ES-I3 (cell line): ENCODE data around the gene NT5C2.
A peak's percentile ranks its signal among the peaks of the same experiment; 100 is the strongest.
"Not testable (repeated sequence)": the region's sequence is repeated elsewhere in the genome, so short reads cannot be mapped to it uniquely, and the experiment has no call there.

Source experiments
- H3K36me3 ChIP-seq: 2 replicates; pipeline ENCODE4 v1.6.1; 2013; ENCODE audit warnings: mild to moderate bottlenecking, low read length, control low read depth, moderate library complexity; ENCODE audit not compliant: insufficient read depth
- H3K4me1 ChIP-seq: 2 replicates; pipeline ENCODE4 v1.6.1; 2013; ENCODE audit warnings: mild to moderate bottlenecking, control low read depth, low read length; ENCODE audit not compliant: insufficient read depth
- H3K9ac ChIP-seq: 2 replicates; pipeline ENCODE4 v1.6.1; 2013; ENCODE audit warnings: low read depth, mild to moderate bottlenecking, low read length, moderate library complexity
- H3K9me3 ChIP-seq: 2 replicates; pipeline ENCODE4 v1.6.1; 2013; ENCODE audit warnings: mild to moderate bottlenecking, low read length, moderate library complexity; ENCODE audit not compliant: control insufficient read depth, insufficient read depth

Gene NT5C2

DNA sequence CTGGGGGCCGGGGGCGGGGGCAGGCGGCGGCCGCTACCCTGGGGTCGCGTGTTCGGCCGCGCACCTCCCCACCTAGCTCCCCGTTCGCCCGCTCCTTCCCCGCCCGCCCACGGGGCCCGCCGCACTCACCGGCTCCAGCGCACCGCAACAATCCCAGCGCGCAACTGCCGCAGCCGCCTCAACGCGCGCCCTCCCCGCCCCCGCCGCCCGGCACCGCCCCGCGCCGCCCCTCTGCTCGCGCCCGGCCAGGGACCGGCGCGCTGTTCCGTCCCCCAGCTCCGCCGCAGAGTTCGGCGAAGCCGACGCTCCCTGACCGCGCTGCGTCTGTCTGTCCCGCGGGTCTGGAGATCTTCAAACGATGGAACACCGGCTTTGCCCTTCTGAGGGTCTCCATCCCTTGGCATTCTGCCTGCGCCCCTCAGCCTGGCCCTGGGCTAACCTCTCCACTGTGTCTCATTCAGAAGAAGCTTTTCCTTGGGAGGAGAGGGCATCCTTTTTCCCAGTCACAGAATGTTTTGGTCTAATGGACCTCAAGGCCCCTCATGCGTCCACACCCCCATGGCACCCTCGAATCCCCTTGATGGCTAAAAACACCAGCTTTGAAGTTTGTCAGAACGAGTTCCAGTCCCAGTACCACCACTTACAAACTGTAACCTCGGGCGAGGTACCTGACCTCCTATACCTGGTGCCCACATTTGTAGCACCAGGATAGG is at the start of gene NT5C2:
Gene NT5C2, minus strand, starts transcription at position 166 of the 713 bp plus-strand sequence. CDS start 18,314 bp downstream, outside the sequence.
- Histone ChIP-seq H3K9me3 (no peaks in the 10 kb centered on the region), H3K9ac (peak within 1 kb of the TSS; percentile 96), H3K36me3 (no peaks in the 10 kb centered on the region), H3K4me1 (peaks cover 24% of the 10 kb centered on the region)

DNA sequence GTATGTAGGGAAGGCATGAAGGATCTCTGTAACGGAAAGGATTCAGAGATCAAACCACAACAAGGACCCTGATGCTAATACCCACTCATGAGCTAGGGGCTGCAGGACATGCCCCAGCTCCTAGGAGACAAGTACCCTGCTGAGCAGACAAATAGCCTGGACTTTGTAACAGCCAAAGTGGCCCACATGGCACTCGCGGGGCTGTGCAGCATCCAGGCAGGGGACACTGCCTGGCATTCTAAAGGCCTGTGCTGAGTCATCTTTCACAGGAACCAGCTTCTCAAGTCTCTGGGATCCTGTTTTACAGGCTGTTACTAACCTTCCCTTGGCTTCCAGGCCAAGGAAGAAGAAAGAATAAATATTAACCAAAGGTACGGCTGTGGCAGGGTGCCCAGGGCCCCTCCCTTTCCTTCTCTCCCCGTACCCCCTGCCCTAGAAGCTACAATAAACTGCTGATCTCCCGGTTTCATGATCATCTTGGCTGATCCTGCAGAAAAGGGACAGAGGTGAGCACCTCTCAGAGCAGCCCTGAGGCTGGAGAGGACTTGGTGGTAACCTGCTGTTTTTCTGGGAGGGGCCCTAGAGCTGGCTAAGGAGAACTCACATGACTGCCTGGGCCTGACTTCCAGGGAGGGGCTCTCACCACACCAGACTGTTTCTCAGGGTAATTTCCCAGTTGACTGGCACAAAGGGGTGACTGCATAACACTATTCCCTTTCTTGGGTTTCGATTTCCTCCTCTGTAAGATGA is 48.4 kb upstream of the NT5C2 start:
- Histone ChIP-seq H3K36me3 (no peaks in the 10 kb centered on the region), H3K9ac (no peak overlapping the region), H3K9me3 (no peaks in the 10 kb centered on the region; the same call in 1 of the 2 replicates), H3K4me1 (peaks cover 9% of the 10 kb centered on the region)

DNA sequence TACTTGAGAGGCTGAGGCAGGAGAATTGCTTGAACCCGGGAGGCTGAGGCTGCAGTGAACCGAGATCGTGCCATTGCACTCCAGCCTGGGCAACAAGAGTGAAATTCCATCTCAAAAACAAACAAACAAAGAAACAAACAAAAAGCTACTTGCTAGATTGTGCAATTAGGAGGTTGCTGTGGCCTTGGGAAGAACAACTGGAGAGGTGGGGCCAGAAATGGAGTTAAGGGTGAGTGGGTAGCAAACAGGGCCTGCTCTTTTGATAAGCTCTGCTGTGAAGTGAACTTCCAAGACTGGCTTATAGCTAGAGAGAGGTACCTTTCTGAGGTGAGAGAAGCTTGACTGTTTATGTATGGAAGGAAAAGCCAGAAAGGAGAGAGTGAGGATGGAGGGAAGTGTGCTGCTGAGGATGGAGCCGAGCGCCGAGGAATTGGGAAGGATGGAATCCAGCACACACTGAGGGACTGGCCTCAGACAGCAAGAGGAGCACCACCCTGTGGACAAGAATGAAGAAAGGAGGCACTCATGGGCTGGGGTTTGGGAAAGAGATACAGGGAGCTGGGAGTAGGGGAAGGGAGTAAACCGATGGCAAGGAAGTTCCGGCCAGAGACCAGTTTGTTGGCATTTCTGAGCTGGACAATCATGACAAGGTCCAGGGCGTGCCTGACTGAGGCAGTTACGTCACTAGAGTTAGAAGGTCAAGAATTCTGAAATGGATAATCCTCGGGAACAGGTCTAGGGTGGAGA is 45.6 kb upstream of the NT5C2 start:
- H3K4me1 ChIP-seq: peaks cover 9% of the 10 kb centered on the region
- H3K9ac ChIP-seq: no peak overlapping the region
- H3K9me3 ChIP-seq: no peaks in the 10 kb centered on the region; the same call in 1 of the 2 replicates
- no peaks in the 10 kb centered on the region for H3K36me3 ChIP-seq

DNA sequence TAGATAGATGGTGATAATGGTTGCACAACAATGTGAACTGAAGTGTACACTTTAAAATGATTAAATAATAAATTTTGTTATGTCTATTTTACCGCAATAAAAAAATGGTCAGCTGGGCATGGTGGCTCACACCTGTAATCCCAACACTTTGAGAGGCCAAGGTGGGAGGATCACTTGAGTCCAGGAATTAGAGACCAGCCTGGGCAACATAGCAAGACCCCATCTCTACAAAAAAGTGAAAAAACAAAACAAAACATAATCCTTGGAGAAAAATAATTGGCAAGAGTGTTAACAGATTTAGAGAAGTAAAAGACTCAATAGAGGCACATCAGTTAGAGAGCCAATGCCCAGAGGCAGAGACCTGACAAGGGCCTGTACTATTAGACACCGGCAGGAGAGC is 42.7 kb upstream of the NT5C2 start:
- H3K9me3 ChIP-seq: no peaks in the 10 kb centered on the region; the same call in 1 of the 2 replicates
- no peaks in the 10 kb centered on the region; the same call in 1 of the 2 replicates for H3K36me3 ChIP-seq
- H3K9ac ChIP-seq: no peak overlapping the region
- peaks cover 15% of the 10 kb centered on the region for H3K4me1 ChIP-seq

DNA sequence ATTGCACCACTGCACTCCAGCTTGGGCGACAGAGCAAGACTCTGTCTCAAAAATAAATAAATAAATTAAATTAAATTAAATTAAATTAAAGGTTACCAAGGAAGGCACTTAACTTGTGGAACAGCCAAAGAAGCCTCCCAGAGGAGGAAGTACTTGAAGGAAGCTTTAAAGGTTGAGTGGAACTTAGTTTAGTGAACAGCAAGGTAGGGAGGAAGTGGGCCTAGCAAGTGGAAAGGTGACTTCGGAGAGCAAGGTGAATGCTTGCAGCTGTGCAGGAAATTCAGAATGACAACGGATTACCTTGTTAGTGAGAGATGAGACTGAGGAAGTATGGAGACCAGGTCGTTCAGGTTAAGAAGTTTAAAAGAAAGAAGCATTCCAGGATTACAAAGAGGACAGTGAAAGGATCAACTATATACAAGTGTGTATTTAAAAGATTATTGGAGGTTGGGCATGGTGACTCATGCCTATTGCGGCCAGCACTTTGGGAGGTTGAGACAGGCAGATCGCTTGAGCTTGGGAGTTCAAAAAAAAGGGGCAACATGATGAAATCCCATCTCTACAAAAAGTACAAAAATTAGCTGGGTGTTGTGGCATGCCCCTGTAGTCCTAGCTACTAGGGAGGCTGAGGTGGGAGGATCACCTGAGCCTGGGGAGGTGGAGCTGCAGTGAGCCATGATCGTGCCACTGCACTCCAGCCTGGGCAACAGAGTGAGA is 39.9 kb upstream of the NT5C2 start:
- H3K9ac ChIP-seq: no peak overlapping the region
- H3K4me1 ChIP-seq: peaks cover 20% of the 10 kb centered on the region
- H3K9me3 ChIP-seq: no peaks in the 10 kb centered on the region; the same call in 1 of the 2 replicates
- no peaks in the 10 kb centered on the region; the same call in 1 of the 2 replicates for H3K36me3 ChIP-seq

DNA sequence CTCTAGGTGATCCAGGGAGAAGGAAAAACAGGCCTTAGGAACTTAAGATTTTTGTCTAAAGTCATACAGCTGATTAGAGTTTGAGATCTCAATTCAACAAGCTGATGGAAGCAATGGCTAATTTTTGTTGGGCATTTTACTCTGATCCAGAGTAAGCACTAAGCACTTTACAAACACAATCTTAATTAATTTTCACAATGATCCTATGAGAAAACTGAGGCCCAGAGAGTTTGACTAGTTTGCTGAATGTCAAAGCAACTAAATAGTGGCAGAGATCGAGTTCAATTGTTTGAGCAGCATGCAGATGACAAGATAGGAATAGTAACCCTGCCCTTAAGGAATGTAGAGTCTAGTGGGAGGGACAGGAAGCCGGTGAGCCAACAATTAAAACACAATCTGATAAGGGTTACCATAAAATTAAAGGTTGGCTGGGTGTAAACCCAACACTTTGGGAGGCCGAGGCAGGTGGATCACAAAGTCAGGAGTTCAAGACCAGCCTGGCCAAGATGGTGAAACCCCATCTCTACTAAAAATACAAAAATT is 39.1 kb upstream of the NT5C2 start:
- peaks cover 20% of the 10 kb centered on the region for H3K4me1 ChIP-seq
- H3K9ac ChIP-seq: 0 out of 2 replicates have a peak overlapping the region, but pooled peaks have one; percentile 11
- no peaks in the 10 kb centered on the region; the same call in 1 of the 2 replicates for H3K36me3 ChIP-seq
- no peaks in the 10 kb centered on the region for H3K9me3 ChIP-seq

DNA sequence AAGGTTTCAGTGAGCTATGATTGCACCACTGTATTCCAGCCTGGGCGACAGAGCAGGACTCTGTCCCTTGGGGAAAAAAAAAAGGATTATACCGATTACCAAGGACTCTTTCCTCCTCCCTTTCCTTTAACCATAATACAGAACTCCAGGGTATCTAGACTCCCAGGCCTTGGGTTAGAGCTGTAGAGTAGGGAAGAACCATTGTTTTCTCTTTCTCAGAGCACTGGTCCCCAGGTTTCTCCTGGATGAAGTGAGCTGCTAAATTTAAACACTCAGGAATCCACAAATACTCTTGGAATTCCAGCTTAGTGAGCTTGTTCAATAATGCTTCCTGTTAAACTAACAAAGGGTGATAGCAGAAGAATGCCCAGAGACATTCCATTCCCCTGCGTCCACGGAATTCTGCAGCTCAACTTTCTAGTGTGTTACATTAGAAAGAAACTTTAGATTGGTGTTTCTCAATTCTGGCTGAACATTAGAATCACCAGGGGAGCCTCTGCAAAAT is 38.0 kb upstream of the NT5C2 start:
- H3K36me3 ChIP-seq: no peaks in the 10 kb centered on the region; the same call in 1 of the 2 replicates
- H3K9me3 ChIP-seq: no peaks in the 10 kb centered on the region
- peaks cover 20% of the 10 kb centered on the region for H3K4me1 ChIP-seq
- no peak overlapping the region for H3K9ac ChIP-seq

DNA sequence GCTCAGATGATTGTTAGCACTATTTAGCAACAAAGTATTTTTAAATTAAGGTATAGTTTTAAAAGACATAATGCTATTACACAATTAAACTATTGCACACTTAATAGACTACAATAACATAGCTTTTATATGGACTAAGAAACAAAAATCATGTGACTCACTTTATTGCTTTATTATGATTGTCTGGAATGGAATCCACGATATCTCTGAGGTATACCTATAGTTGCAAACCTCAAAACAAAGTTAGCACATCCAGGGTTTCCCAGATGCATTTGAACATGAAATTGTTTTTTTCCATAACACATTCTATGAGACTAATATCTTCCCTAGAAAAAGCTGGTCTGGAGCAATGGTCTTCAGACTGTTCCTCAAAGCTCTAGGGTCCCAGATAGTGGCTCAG is 34.3 kb upstream of the NT5C2 start:
- Histone ChIP-seq H3K36me3 (peaks cover 4% of the 10 kb centered on the region; the same call in 1 of the 2 replicates), H3K9ac (no peak overlapping the region), H3K9me3 (no peaks in the 10 kb centered on the region; the same call in none of the 2 replicates), H3K4me1 (peaks cover 15% of the 10 kb centered on the region)

DNA sequence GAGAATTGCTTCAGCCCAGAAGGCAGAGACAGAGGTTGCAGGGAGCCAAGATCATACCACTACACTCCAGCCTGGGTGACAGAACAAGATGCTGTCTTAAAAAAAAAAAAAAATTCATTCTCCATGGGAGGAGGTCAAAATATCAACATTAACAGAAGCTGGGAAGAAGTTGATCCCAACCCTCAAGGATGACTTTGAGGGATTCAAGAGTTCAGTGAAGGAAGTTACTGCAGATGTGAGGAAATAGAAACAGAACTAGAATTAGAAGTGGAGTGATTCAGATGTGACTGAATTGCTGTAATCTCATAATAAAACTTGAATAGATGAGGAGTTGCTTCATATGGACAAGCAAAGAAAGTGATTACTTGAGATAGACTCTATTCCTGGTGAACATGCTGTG is 32.9 kb upstream of the NT5C2 start:
- Histone ChIP-seq H3K4me1 (peaks cover 7% of the 10 kb centered on the region), H3K9me3 (peaks cover 11% of the 10 kb centered on the region), H3K9ac (no peak overlapping the region), H3K36me3 (0 out of 2 replicates have a peak, but pooled peaks cover 4% of the 10 kb centered on the region)

DNA sequence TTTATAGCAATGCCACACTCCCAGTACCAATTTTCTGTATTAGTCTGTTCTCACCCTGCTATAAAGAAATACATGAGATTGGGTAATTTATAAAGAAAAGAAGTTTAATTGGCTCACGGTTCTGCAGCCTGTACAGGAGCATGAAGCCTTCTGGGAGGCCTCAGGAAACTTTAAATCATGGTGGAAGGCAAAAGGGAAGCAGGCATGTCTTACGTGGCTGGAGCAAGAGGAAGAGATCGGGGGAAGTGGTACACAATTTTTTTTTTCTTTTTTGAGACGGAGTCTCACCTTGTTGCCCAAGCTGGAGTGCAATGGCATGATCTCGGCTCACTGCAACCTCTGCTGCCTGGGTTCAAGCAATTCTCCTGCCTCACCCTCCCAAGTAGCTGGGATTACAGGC is 31.6 kb upstream of the NT5C2 start:
- not testable (repeated sequence) for H3K4me1 ChIP-seq

DNA sequence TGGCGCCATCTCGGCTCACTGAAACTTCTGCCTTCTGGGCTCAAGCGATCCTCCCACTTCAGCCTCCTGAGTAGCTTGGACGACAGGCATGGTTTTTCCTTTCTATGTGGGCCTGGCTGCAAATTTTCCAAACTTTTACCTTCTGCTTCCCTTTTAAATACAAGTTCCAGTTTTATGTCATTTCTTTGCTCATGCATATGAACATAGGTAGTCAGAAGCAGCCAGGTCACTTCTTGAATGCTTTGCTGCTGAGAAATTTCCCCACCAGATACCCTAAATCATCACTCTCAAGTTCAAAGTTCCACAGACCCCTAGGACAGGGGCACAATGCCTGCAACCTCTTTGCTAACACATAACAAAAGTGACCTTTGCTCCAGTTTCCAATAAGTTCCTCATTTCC is 31.1 kb upstream of the NT5C2 start:
- no peaks in the 10 kb centered on the region for H3K4me1 ChIP-seq
- H3K9ac ChIP-seq: no peak overlapping the region
- H3K9me3 ChIP-seq: peaks cover 16% of the 10 kb centered on the region
- H3K36me3 ChIP-seq: 0 out of 2 replicates have a peak, but pooled peaks cover 4% of the 10 kb centered on the region

More for the DNA sequence above, 31.6 kb upstream of the NT5C2 start:
- H3K36me3 ChIP-seq, H3K9ac ChIP-seq: not testable (repeated sequence)
- H3K9me3 ChIP-seq: peaks cover 15% of the 10 kb centered on the region

DNA sequence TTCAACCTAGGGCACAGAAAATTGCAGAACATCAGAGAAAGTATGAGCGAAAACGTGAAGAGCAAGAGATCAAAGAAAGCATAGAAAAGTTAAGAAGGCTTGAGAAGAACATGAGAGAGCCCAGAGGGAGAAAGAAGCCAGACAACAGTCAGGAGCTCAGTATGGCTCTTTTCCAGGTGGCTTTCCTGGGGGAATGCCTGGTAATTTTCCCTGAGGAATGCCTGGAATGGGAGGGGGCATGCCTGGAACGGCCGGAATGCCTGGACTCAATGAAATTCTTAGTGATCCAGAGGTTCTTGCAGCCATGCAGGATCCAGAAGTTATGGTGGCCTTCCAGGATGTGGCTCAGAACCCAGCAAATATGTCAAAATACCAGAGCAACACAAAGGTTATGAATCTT is 23.3 kb upstream of the NT5C2 start:
- not testable (repeated sequence) for H3K36me3 ChIP-seq, H3K4me1 ChIP-seq, H3K9ac ChIP-seq
- H3K9me3 ChIP-seq: peaks cover 14% of the 10 kb centered on the region

DNA sequence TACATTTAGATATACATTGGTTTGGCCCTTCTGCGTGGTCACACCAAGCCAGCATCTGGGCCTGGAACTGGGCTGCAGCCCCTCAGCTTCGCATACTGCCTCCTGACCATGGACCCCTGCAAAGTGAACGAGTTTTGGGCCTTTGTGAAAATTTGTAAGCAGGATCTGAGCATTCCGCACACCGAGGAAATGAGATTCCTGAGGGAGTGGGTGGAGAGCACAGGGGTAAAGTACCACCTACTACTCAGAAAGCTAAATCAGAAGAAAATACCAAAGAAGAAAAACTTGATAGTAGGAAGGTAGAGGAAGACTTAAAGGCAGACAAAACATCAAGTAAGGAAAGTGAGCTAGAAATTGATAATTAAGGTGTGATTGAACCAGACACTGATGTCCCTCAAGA is 22.5 kb upstream of the NT5C2 start:
- no peaks in the 10 kb centered on the region for H3K36me3 ChIP-seq
- peaks cover 7% of the 10 kb centered on the region; the same call in 1 of the 2 replicates for H3K9me3 ChIP-seq
- H3K4me1 ChIP-seq: peaks cover 2% of the 10 kb centered on the region; the same call in 1 of the 2 replicates
- H3K9ac ChIP-seq: no peak overlapping the region
